HG02938 (cell line): ENCODE results near the gene ZBTB4.

ENCODE experiments used
- ATAC-seq: cut with Tn5 transposase; IDR thresholded peaks from one replicate; pipeline ENCODE4 v1.9.1; 2021; ENCODE audit warnings: mild to moderate bottlenecking, moderate library complexity; ENCODE audit not compliant: unreplicated experiment

ZBTB4 gene

GRCh38 chr17:7443499-7444485 lies 35.6 kb downstream of the ZBTB4 start:
- ATAC-seq = no peak

DNA sequence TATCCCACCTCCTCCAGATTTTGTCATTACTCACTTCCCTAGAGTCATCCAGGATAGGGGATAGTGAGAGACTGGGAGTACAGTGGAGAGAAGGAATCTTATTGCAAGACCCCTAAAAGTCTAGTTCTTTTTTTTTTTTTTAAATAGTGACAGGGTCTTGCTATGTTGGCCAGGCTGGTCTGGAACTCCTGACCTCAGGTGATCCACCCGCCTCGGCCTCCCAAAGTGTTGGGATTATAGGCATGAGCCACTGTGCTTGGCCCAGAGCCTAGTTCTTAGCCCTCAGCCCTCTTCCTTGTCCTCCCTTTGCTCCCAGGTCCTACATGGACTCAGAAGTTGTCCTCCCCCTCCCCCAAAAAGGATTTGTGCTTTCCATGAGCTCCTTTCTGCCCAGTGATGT lies 37.3 kb downstream of the ZBTB4 start:
- ATAC-seq = no peak

- ATAC-seq = no peak
These were observed 38.2 kb downstream of the ZBTB4 start for GRCh38 chr17:7441266-7441665.

DNA sequence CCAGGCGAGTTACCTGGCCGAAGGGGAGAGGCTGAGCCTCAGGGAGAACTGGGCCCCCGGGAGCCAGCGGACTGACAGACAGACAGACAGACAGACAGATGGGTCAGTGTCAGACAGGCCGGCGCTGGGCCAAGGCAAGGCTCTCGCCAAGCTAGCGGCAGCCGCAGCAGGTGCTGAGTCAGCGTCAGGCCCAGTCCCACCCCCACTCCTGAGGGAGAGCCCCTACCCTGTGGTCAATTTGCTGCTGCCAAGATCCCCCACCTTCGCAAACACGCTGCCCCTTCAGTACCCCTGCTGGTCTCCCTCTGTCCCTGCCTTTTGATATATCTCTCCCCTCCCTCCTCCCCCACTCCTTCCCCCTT lies 38.6 kb downstream of the ZBTB4 start:
- ATAC-seq = no peak

- ATAC-seq = no peak
These were observed 39.2 kb downstream of the ZBTB4 start for GRCh38 chr17:7440113-7440833.

- no peak for ATAC-seq
These were observed 39.8 kb downstream of the ZBTB4 start, which contains the start of gene FGF11 for GRCh38 chr17:7439462-7440112. TSS of gene FGF11 (plus strand) at chr17:7439512. CDS start at chr17:7439621, 109 bp downstream.

- no peak for ATAC-seq
These were observed 40.6 kb downstream of the ZBTB4 start for GRCh38 chr17:7438656-7439460.

GRCh38 chr17:7437950-7438614 lies 41.3 kb downstream of the ZBTB4 start:
- no peak for ATAC-seq

GRCh38 chr17:7437369-7437863 lies 42.0 kb downstream of the ZBTB4 start:
- ATAC-seq = no peak

- no peak for ATAC-seq
These were observed 42.7 kb downstream of the ZBTB4 start for GRCh38 chr17:7436556-7437368.

DNA sequence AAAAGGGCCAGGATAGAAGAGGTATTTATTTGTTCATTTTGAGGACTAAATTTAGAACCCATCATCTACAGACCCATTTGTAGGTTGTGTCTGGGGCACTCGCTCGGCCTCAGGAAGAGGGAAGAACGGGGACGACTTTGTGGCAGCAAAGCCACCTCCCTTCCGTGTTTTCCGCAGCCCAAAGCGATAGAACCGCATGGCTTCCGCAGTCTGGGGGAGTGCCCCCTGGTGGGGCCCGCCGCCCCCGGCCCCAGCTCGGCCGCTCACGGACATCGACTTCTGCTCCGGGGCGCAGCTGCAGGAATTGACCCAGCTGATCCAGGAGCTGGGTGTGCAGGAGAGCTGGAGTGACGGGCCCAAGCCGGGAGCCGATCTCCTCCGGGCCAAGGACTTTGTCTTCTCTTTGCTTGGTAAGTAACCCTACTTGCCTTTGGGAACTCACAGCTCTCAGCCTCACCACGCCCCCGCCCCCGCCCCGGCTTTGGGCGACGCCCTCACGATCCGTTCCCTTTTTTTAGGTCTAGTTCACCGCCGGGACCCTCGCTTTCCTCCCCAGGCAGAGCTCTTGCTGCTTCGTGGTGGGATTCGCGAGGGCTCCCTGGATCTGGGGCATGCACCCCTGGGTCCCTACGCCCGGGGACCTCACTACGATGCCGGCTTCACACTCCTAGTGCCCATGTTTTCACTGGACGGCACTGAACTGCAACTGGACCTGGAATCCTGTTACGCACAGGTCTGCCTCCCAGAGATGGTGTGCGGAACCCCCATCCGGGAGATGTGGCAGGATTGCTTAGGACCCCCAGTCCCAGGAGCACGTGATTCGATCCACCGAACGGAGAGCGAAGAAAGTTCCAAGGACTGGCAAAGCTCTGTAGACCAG lies 43.5 kb downstream of the ZBTB4 start:
- peak; percentile 17 for ATAC-seq

- ATAC-seq = no peak
These were observed 47.1 kb downstream of the ZBTB4 start for GRCh38 chr17:7432296-7432695.

DNA sequence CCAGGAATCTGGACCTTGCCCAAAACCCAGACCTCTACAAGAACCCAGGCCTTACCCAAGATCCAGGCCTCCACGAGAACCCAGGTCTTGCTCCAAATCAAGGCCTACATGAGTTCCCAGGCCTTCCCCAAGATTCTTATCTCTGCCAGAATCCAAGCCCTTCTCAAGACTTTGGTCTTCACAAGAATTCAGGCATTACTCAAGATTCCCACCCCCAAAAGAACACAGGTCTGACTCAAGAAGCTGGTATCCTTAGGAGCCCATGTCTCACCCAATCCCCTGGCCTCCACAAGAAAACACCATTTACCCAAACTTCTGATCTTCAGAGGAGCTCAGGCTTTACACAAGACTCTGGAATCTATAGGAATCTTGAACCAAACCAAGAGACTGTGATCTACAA lies 48.2 kb downstream of the ZBTB4 start:
- no peak for ATAC-seq

DNA sequence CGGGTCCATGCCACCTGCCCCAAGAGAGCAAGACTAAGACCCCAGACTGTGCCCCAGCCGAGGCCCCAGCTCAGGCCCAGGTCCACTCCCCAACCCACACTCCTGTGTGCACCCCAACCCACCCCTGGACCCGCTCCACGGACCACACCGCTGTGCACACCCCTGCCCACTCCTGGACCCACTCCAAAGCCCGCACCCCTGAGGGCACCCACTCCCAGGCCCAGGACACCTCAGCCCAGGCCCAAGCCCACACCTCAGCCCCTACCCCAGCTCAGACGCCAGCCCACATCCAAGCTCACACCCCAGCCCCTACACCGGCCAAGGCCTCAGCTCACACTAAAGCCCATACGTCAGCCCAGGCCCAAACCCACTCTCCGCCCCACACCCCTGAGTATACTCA lies 49.7 kb downstream of the ZBTB4 start:
- no peak for ATAC-seq

DNA sequence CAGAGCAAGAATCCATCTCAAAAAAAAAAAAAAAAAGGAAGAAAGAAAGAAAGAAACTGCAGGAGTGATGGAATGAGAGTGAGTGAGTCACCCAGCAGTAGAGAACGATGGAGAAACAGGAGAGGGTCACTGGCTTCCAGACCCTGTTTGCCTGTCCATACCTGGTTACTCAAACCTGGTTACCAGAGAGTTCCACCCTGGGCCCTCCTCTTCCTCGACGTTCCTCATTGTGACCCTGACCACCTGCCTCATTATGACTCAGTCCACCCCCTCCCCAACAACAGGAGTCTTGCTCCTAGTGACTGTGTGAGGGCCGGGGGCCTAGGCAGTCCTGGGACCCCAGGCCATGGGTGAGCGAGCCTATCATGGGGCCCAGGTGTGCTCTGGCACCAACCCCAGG lies 50.9 kb downstream of the ZBTB4 start, which contains the start of gene SPEM3:
Gene SPEM3 (plus strand): TSS at position 301 of the 400 bp plus-strand sequence. CDS start 46 bp downstream, at position 347.
- ATAC-seq = no peak

GRCh38 chr17:7427549-7427948 lies 51.9 kb downstream of the ZBTB4 start:
- no peak for ATAC-seq

DNA sequence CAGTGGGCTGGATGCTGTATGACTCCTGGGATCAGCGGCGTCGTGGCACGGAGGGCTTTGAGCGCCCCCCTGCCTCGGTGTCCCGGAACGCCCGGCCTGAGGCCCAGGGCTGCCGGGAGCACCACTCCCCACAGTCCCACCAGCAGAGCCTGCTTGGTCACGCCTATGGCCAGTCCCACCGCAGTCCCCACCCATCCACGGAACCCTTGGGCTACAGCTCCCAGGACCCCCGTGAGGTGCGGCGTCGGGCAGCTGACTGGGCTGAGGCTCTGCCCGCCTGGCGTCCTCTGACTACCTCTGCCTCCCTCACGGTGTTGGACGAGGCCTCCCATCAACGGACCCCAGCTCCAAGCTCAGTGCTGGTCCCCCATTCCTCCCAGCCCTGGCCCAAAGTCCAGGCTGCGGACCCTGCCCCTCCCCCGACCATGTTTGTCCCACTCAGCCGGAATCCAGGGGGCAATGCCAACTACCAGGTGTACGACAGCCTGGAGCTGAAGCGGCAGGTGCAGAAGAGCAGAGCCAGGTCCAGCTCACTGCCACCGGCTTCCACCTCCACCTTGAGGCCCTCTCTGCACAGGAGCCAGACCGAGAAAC lies 52.4 kb downstream of the ZBTB4 start:
- ATAC-seq = no peak
